Cardiac muscle cell (in vitro differentiated cells and primary cell): ENCODE results near the gene PHKB. TPM values are rescaled to one million over a fixed set of nuclear protein-coding genes. Genes with fewer than 3 reads are reported as not detected.

ENCODE experiments used
- DNase-seq, 2 donors: peaks; one replicate each; pipeline versions ENCODE4 v3.0.0 to v3.0.0-alpha.2; 2010 to 2017; ENCODE audit warnings: low read depth in 1 of 2, low spot score in 1 of 2
- H3K27ac ChIP-seq: fragments of 200-600 bp; sonication (generic); 2 replicates; pipeline ENCODE4 v1.5.1; 2016
- H3K27me3 ChIP-seq: fragments of 200-600 bp; sonication (generic); 2 replicates; pipeline ENCODE4 v1.6.0; 2016; ENCODE audit warnings: control low read depth
- H3K36me3 ChIP-seq: fragments of 200-600 bp; sonication (generic); 2 replicates; pipeline ENCODE4 v1.5.1; 2016; ENCODE audit warnings: control low read depth
- H3K4me1 ChIP-seq: fragments of 200-600 bp; sonication (generic); 2 replicates; pipeline ENCODE4 v1.8.1; 2017; ENCODE audit warnings: low read depth, mild to moderate bottlenecking, mixed run types
- H3K4me3 ChIP-seq: fragments of 200-600 bp; sonication (generic); 2 replicates; pipeline ENCODE4 v1.5.1; 2016; ENCODE audit warnings: mild to moderate bottlenecking
- H3K9me3 ChIP-seq: fragments of 200-600 bp; sonication (generic); 2 replicates; pipeline ENCODE4 v1.5.1; 2017; ENCODE audit warnings: low read depth, mild to moderate bottlenecking, control low read depth
- CTCF ChIP-seq: IDR thresholded peaks from 2 replicates; pipeline ENCODE4 v1.5.1; 2012; ENCODE audit warnings: low read depth, mild to moderate bottlenecking, low read length
- polyA plus RNA-seq: library from polyadenylated mRNA; unstranded; fragments of >200 nt; fragmentation: Nextera tagmentation; extraction: Ambion mirVana; gene quantifications from 2 replicates; pipeline ENCODE4 v1.2.1, GENCODE V29; 2016
- total RNA-seq: library from RNA; depleted of rRNA; stranded (reverse); fragments of >200 nt; gene quantifications from 2 replicates; pipeline ENCODE4 v1.2.3, GENCODE V29; 2016

The PHKB gene
- total and polyA plus RNA-seq, 2 experiments from 2014 or later, result 84.2 to 107 TPM

- no peak for TF ChIP-seq CTCF
- H3K27me3 ChIP-seq, result no peaks in the 10 kb centered on the region
- no peak overlapping the region for H3K27ac ChIP-seq
- DNase-seq, result no peak
- H3K9me3 ChIP-seq, result no peaks in the 10 kb centered on the region
- H3K36me3 ChIP-seq, result peaks cover 3% of the 10 kb centered on the region
- H3K4me1 ChIP-seq, result no peaks in the 10 kb centered on the region
- H3K4me3 ChIP-seq, result no peak overlapping the region
Measured at GRCh38 chr16:47561286-47561685, 100.2 kb downstream of the PHKB start.

- DNase-seq, result no peak
- no peak overlapping the region for H3K4me3 ChIP-seq
- no peaks in the 10 kb centered on the region for H3K4me1 ChIP-seq
- no peak overlapping the region for H3K27ac ChIP-seq
- no peak for TF ChIP-seq CTCF
- H3K9me3 ChIP-seq, result no peaks in the 10 kb centered on the region
- no peaks in the 10 kb centered on the region for H3K27me3 ChIP-seq
- peaks cover 3% of the 10 kb centered on the region for H3K36me3 ChIP-seq
Measured at GRCh38 chr16:47562366-47562765, 101.2 kb downstream of the PHKB start.

GRCh38 chr16:47565454-47565853 lies 104.3 kb downstream of the PHKB start:
- Histone ChIP-seq H3K4me3 (no peak overlapping the region), H3K4me1 (no peaks in the 10 kb centered on the region), H3K27me3 (no peaks in the 10 kb centered on the region), H3K27ac (no peak overlapping the region), H3K36me3 (peaks cover 3% of the 10 kb centered on the region), H3K9me3 (no peaks in the 10 kb centered on the region)
- DNase-seq, result peak in 1 of 2 donors; percentile 78
- TF ChIP-seq CTCF, result no peak

- no peak for DNase-seq
- Histone ChIP-seq H3K27me3 (no peaks in the 10 kb centered on the region), H3K4me3 (no peak overlapping the region), H3K4me1 (no peaks in the 10 kb centered on the region), H3K36me3 (peaks cover 3% of the 10 kb centered on the region), H3K9me3 (no peaks in the 10 kb centered on the region), H3K27ac (no peak overlapping the region)
- no peak for TF ChIP-seq CTCF
Measured at GRCh38 chr16:47567321-47567720, 106.2 kb downstream of the PHKB start.

- Histone ChIP-seq H3K4me3 (no peak overlapping the region), H3K4me1 (no peaks in the 10 kb centered on the region), H3K9me3 (no peaks in the 10 kb centered on the region), H3K36me3 (no peaks in the 10 kb centered on the region), H3K27ac (no peak overlapping the region), H3K27me3 (no peaks in the 10 kb centered on the region)
- TF ChIP-seq CTCF, result no peak
- no peak for DNase-seq
Measured at GRCh38 chr16:47568351-47568750, 107.2 kb downstream of the PHKB start.

GRCh38 chr16:47571049-47571448 lies 109.9 kb downstream of the PHKB start:
- no peak for DNase-seq
- Histone ChIP-seq H3K4me3 (no peak overlapping the region), H3K27ac (no peak overlapping the region), H3K9me3 (no peaks in the 10 kb centered on the region), H3K36me3 (peaks cover 3% of the 10 kb centered on the region), H3K4me1 (no peaks in the 10 kb centered on the region), H3K27me3 (no peaks in the 10 kb centered on the region)
- no peak for TF ChIP-seq CTCF
